CD14-positive monocyte (primary cell): Measurements from ENCODE around the gene MRGPRE. TPM values are rescaled to one million over a fixed set of nuclear protein-coding genes. Genes with fewer than 3 reads are reported as not detected.
A peak's percentile ranks its signal among the peaks of the same experiment; 100 is the strongest.

Experiments used
- DNase-seq, 3 donors: peaks; one replicate each; pipeline ENCODE4 v3.0.0-alpha.2; 2011 to 2022
- H2AFZ ChIP-seq: 2 replicates; pipeline ENCODE4 v1.6.0; 2012; ENCODE audit warnings: mild to moderate bottlenecking, low read depth, low read length, inconsistent platforms; ENCODE audit not compliant: insufficient read depth, poor library complexity, severe bottlenecking
- H3K27ac ChIP-seq, 2 donors: 1 replicate in 1 of 2; 2 replicates in 1 of 2; pipeline ENCODE4 v1.5.1; 2012 to 2013; ENCODE audit warnings: low read length in 2 of 2, control low read depth in 1 of 2, inconsistent platforms in 1 of 2, low read depth in 1 of 2, mild to moderate bottlenecking in 1 of 2
- H3K27me3 ChIP-seq, 2 donors: one replicate each; pipeline versions ENCODE4 v1.6.0 to v1.6.1; 2011 to 2013; ENCODE audit warnings: low read length in 2 of 2; ENCODE audit not compliant: control insufficient read depth in 2 of 2, insufficient read depth in 2 of 2
- H3K36me3 ChIP-seq, 2 donors: replicated peaks in 1 of 2; 1 replicate in 1 of 2; 2 replicates in 1 of 2; pipeline versions ENCODE4 v1.5.1 to v1.6.1; 2012 to 2013; ENCODE audit warnings: low read length in 2 of 2, control low read depth in 1 of 2, inconsistent platforms in 1 of 2, mild to moderate bottlenecking in 1 of 2; ENCODE audit not compliant: insufficient read depth in 2 of 2, control insufficient read depth in 1 of 2
- H3K4me1 ChIP-seq, 2 donors: 1 replicate in 1 of 2; 2 replicates in 1 of 2; pipeline versions ENCODE4 v1.5.1 to v1.6.1; 2012 to 2013; ENCODE audit warnings: low read length in 2 of 2, control low read depth in 1 of 2, inconsistent platforms in 1 of 2, mild to moderate bottlenecking in 1 of 2, moderate library complexity in 1 of 2; ENCODE audit not compliant: insufficient read depth in 2 of 2, control insufficient read depth in 1 of 2
- H3K4me2 ChIP-seq: replicated peaks from 2 replicates; pipeline ENCODE3; 2012; ENCODE audit warnings: low read length, moderate library complexity, mild to moderate bottlenecking; ENCODE audit not compliant: poor library complexity, severe bottlenecking; ENCODE audit errors: extremely low read depth
- H3K4me3 ChIP-seq, 3 experiments: fragments of 200-600 bp in 1 of 3; sonication (generic) in 1 of 3; replicated peaks in 1 of 3; 1 replicate in 2 of 3; 2 replicates in 1 of 3; pipeline ENCODE4 v1.5.1; 2011 to 2013; ENCODE audit warnings: low read length in 3 of 3, mild to moderate bottlenecking in 3 of 3, control low read depth in 2 of 3, low read depth in 2 of 3, inconsistent platforms in 1 of 3, moderate library complexity in 1 of 3
- H3K79me2 ChIP-seq: 2 replicates; pipeline ENCODE4 v1.6.0; 2012; ENCODE audit warnings: mild to moderate bottlenecking, control low read depth, inconsistent platforms, low read length, moderate library complexity; ENCODE audit not compliant: insufficient read depth
- H3K9ac ChIP-seq: 2 replicates; pipeline ENCODE4 v1.6.0; 2017; ENCODE audit warnings: low read length, mild to moderate bottlenecking; ENCODE audit not compliant: insufficient read depth, poor library complexity, severe bottlenecking
- H3K9me3 ChIP-seq, 2 donors: replicated peaks in 1 of 2; 1 replicate in 1 of 2; 2 replicates in 1 of 2; pipeline versions ENCODE4 v1.5.1 to v1.6.1; 2012 to 2013; ENCODE audit warnings: low read length in 2 of 2, control low read depth in 1 of 2; ENCODE audit not compliant: control insufficient read depth in 1 of 2, insufficient read depth in 1 of 2
- H4K20me1 ChIP-seq: 2 replicates; pipeline ENCODE4 v1.6.0; 2012; ENCODE audit warnings: mild to moderate bottlenecking, low read length, control low read depth, moderate library complexity; ENCODE audit not compliant: insufficient read depth
- H3K27ac Mint-ChIP-seq, 7 donors: one replicate each; pipeline ENCODE4 v1.8.0; 2020; ENCODE audit warnings: mild to moderate bottlenecking in 7 of 7, mixed read lengths in 7 of 7, moderate library complexity in 6 of 7, inconsistent platforms in 2 of 7
- H3K27me3 Mint-ChIP-seq, 3 donors: one replicate each; pipeline ENCODE4 v1.8.0; 2021 to 2022; ENCODE audit warnings: low read depth in 3 of 3, mild to moderate bottlenecking in 3 of 3, mixed read lengths in 3 of 3, moderate library complexity in 3 of 3, inconsistent platforms in 1 of 3
- H3K36me3 Mint-ChIP-seq, 2 donors: one replicate each; pipeline ENCODE4 v1.8.0; 2020; ENCODE audit warnings: mixed read lengths in 2 of 2, inconsistent platforms in 1 of 2, mild to moderate bottlenecking in 1 of 2
- H3K4me1 Mint-ChIP-seq: one replicate; pipeline ENCODE4 v1.8.0; 2020; ENCODE audit warnings: mild to moderate bottlenecking, mixed read lengths
- H3K4me3 Mint-ChIP-seq, 2 donors: one replicate each; pipeline ENCODE4 v1.8.0; 2020; ENCODE audit warnings: mild to moderate bottlenecking in 2 of 2, mixed read lengths in 2 of 2, moderate library complexity in 1 of 2
- H3K9me3 Mint-ChIP-seq, 7 donors: one replicate each; pipeline ENCODE4 v1.8.0; 2020 to 2022; ENCODE audit warnings: mixed read lengths in 7 of 7, mild to moderate bottlenecking in 6 of 7, moderate library complexity in 6 of 7, inconsistent platforms in 2 of 7
- CTCF ChIP-seq: fragments of 200-600 bp; IDR thresholded peaks from one replicate; pipeline ENCODE4 v1.8.0; 2022; ENCODE audit warnings: antibody characterized with exemption, mild to moderate bottlenecking
- WGBS: methylation state at CpG from one replicate; pipeline ENCODE4 v1.1.5; 2013; ENCODE audit warnings: missing lambda C conversion rate; ENCODE audit not compliant: insufficient coverage; 5-methylcytosine and 5-hydroxymethylcytosine counted together
- intact Hi-C, 2 donors: fragments of 100-400 bp; cut with micrococcal nuclease; formaldehyde crosslinking; loops; one replicate each; pipeline versions ENCODE4 v1.15.0 to v1.15.1; 2023
- polyA plus RNA-seq, 3 donors: library from polyadenylated mRNA; depleted of rRNA in 1 of 3; unstranded in 2 of 3; stranded (reverse) in 1 of 3; fragments of 300-500 nt in 2 of 3; fragments of >200 nt in 1 of 3; fragmentation: Illumina TruSeq in 2 of 3; gene quantifications; 1 replicate in 2 of 3; 2 replicates in 1 of 3; pipeline ENCODE4 v1.2.3, GENCODE V29; 2012 to 2021

Gene MRGPRE
- polyA plus RNA-seq, 3 donors: not detected

- Histone ChIP-seq H3K27me3 (peaks cover 0 to 3% of the 10 kb centered on the region in 2 donors), H2AFZ (no peak overlapping the region), H4K20me1 (no peaks in the 10 kb centered on the region), H3K4me2 (peak overlapping the region; percentile 34), H3K36me3 (no peaks in the 10 kb centered on the region), H3K4me1 (peaks cover 27 to 28% of the 10 kb centered on the region in 2 donors), H3K4me3 (no peak overlapping the region), H3K9me3 (no peaks in the 10 kb centered on the region), H3K27ac (no peak overlapping the region), H3K79me2 (no peaks in the 10 kb centered on the region), H3K9ac (no peak overlapping the region)
- Mint-ChIP-seq H3K4me3 (peak overlapping the region in 1 of 2 donors; percentile 53), H3K9me3 (peaks cover 0 to 1% (median 0%) of the 10 kb centered on the region in 7 donors), H3K36me3 (no peaks in the 10 kb centered on the region), H3K27ac (peak overlapping the region in 4 of 7 donors; percentile 1 to 70 (median 61)), H3K4me1 (peaks cover 17% of the 10 kb centered on the region), H3K27me3 (peaks cover 16 to 32% (median 26%) of the 10 kb centered on the region in 3 donors)
- peak; percentile 2 to 56 (median 17) for DNase-seq
- WGBS: 60% methylated on average over 13 of the region's 21 CpGs
- TF ChIP-seq CTCF: peak; percentile 22
- intact Hi-C loops: no loop called here
Measured at GRCh38 chr11:3225826-3226750, 6.1 kb downstream of the MRGPRE start.

- WGBS: 98% methylated on average over 11 of the region's 17 CpGs
Measured at GRCh38 chr11:3225159-3225758, 7.0 kb downstream of the MRGPRE start.

More at GRCh38 chr11:3225159-3225758, 7.0 kb downstream of the MRGPRE start:
- Histone ChIP-seq H3K79me2 (no peaks in the 10 kb centered on the region), H4K20me1 (no peaks in the 10 kb centered on the region), H3K27ac (no peak overlapping the region), H3K36me3 (no peaks in the 10 kb centered on the region), H3K4me2 (no peak overlapping the region), H3K9ac (no peak overlapping the region), H3K4me3 (no peak overlapping the region), H3K4me1 (peaks cover 27 to 28% of the 10 kb centered on the region in 2 donors), H3K27me3 (peaks cover 0 to 3% of the 10 kb centered on the region in 2 donors), H3K9me3 (no peaks in the 10 kb centered on the region), H2AFZ (no peak overlapping the region)
- Mint-ChIP-seq H3K36me3 (no peaks in the 10 kb centered on the region), H3K9me3 (peaks cover 0 to 1% (median 0%) of the 10 kb centered on the region in 7 donors), H3K4me1 (peaks cover 17% of the 10 kb centered on the region), H3K27me3 (peaks cover 18 to 31% (median 26%) of the 10 kb centered on the region in 3 donors), H3K4me3 (peak overlapping the region in 1 of 2 donors; percentile 53), H3K27ac (no peak overlapping the region)
- intact Hi-C loops: no loop called here
- no peak for TF ChIP-seq CTCF
- no peak for DNase-seq
